Measurements from ENCODE around the gene PBX1. TPM values are rescaled to one million over a fixed set of nuclear protein-coding genes. Genes with fewer than 3 reads are reported as not detected.

The PBX1 gene
- total and polyA plus RNA-seq, 8 donors, result 11.0 to 113 (median 23.0) TPM

DNA sequence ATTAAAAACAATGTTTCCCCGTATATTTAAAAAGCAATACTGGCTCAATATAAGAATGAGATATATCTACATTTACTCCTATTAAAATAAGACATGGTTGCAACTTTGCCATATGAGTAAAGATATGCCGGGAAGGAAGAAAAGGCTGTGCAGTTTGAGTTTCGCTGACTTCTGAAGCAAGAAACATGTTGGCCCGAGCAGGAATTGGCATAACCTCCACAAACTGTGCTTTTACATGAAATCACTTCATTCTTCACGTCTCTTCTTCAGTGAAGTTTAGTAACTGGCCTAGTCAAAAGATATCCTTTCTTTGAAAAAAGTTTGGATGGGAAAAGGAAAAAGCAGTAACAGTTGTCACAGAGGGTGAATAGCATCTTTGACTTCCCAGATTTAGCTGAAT is 342.0 kb downstream of the PBX1 start:
- Histone ChIP-seq H3K27me3 (no peaks in the 10 kb centered on the region), H3K27ac (no peak overlapping the region), H3K36me3 (no peaks in the 10 kb centered on the region), H3K4me3 (no peak overlapping the region), H3K9me3 (peaks cover 0 to 5% (median 0%) of the 10 kb centered on the region in 4 donors), H3K4me1 (no peaks in the 10 kb centered on the region)
- TF ChIP-seq, protein P1, sequence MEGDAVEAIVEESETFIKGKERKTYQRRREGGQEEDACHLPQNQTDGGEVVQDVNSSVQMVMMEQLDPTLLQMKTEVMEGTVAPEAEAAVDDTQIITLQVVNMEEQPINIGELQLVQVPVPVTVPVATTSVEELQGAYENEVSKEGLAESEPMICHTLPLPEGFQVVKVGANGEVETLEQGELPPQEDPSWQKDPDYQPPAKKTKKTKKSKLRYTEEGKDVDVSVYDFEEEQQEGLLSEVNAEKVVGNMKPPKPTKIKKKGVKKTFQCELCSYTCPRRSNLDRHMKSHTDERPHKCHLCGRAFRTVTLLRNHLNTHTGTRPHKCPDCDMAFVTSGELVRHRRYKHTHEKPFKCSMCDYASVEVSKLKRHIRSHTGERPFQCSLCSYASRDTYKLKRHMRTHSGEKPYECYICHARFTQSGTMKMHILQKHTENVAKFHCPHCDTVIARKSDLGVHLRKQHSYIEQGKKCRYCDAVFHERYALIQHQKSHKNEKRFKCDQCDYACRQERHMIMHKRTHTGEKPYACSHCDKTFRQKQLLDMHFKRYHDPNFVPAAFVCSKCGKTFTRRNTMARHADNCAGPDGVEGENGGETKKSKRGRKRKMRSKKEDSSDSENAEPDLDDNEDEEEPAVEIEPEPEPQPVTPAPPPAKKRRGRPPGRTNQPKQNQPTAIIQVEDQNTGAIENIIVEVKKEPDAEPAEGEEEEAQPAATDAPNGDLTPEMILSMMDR (IDR thresholded peaks at IDR 0.05), result no peak
- TF ChIP-seq POLR2AphosphoS5 (IDR thresholded peaks at IDR 0.05) (no peak), POLR2A (IDR thresholded peaks at IDR 0.05) (no peak), EP300 (IDR thresholded peaks at IDR 0.05) (no peak)
- intact Hi-C loops (cut with DNase I; ENCODE audit: low total_unique reads), result no loop called here
- no peak for DNase-seq
- 82 to 86% (median 86%) methylated on average over 5 of the region's 5 CpGs for WGBS, 5 donors

Small RNA genes lying within 50 kb of the gene (small RNA-seq; reads per million reads assigned to genes)
- gene RF00017, result 0 reads per million in 4 donors
- 0 reads per million in 4 donors for gene RF00019
- 0 reads per million in 4 donors for gene RNU6-171P
